Tibial artery (tissue), 4 donors: ENCODE data around the gene TRHDE.

Source experiments
- DNase-seq, 2 donors: peaks; one replicate each; pipeline ENCODE4 v3.0.0-alpha.2; 2019
- H3K27ac ChIP-seq, 2 donors: fragments of 200-600 bp; sonication (generic) in 1 of 2; 1 replicate in 1 of 2; 2 replicates in 1 of 2; pipeline ENCODE4 v1.5.1; 2018 to 2019; ENCODE audit warnings: mild to moderate bottlenecking in 1 of 2
- H3K27me3 ChIP-seq, 2 donors: fragments of 200-600 bp; sonication (generic) in 1 of 2; one replicate each; pipeline versions ENCODE4 v1.5.1 to v1.6.0; 2016 to 2019
- H3K36me3 ChIP-seq, 3 donors: fragments of 200-600 bp; sonication (generic) in 2 of 3; one replicate each; pipeline ENCODE4 v1.5.1; 2016 to 2019; ENCODE audit warnings: mild to moderate bottlenecking in 2 of 3
- H3K4me1 ChIP-seq, 4 donors: fragments of 200-600 bp; sonication (generic) in 2 of 4; 1 replicate in 3 of 4; 2 replicates in 1 of 4; pipeline ENCODE4 v1.5.1; 2016 to 2019
- H3K4me3 ChIP-seq, 2 donors: fragments of 200-600 bp; sonication (generic) in 1 of 2; 1 replicate in 1 of 2; 2 replicates in 1 of 2; pipeline ENCODE4 v1.5.1; 2018 to 2019; ENCODE audit warnings: mild to moderate bottlenecking in 2 of 2
- H3K9me3 ChIP-seq, 3 donors: fragments of 200-600 bp; sonication (generic) in 1 of 3; one replicate each; pipeline ENCODE4 v1.5.1; 2016 to 2019
- intact Hi-C: fragments of 100-400 bp; cut with DNase I; formaldehyde crosslinking; loops from one replicate; pipeline ENCODE4 v1.15.0; 2023; ENCODE audit warnings: low total_unique reads
- TF ChIP-seq, protein P1 (sequence below), 2 experiments: fragments of 200-600 bp in 1 of 2; fragments of 450-650 bp in 1 of 2; IDR thresholded peaks; one replicate each; pipeline ENCODE4 v1.5.1; 2017 to 2019; ENCODE audit warnings: antibody characterized with exemption in 2 of 2, mild to moderate bottlenecking in 1 of 2, moderate library complexity in 1 of 2

TRHDE gene

DNA sequence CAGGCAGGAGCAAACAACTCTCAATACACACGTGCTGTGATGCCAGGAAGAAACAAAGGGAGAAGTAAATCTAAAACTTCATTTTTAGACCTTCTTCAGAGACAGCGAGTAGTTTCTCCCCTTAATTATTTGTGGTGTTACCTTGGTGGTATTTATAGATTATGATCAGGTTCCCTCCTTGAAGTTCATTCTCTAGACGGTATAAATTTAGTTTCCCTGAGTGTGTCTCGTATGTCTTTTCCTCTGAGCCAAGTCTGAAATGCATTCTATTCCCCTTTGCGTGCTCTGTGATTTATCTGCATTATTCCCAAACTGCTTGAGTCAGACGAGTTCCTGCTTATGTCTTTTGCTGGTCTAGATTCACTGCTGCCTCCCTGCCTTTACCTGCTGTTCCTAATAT, 65.2 kb downstream of the TRHDE start:
- Histone ChIP-seq H3K27ac (no peak overlapping the region), H3K27me3 (no peaks in the 10 kb centered on the region), H3K4me3 (no peak overlapping the region), H3K4me1 (no peaks in the 10 kb centered on the region), H3K36me3 (no peaks in the 10 kb centered on the region), H3K9me3 (no peaks in the 10 kb centered on the region)
- no peak for DNase-seq
- intact Hi-C loops, result no loop called here
- TF ChIP-seq, protein P1, sequence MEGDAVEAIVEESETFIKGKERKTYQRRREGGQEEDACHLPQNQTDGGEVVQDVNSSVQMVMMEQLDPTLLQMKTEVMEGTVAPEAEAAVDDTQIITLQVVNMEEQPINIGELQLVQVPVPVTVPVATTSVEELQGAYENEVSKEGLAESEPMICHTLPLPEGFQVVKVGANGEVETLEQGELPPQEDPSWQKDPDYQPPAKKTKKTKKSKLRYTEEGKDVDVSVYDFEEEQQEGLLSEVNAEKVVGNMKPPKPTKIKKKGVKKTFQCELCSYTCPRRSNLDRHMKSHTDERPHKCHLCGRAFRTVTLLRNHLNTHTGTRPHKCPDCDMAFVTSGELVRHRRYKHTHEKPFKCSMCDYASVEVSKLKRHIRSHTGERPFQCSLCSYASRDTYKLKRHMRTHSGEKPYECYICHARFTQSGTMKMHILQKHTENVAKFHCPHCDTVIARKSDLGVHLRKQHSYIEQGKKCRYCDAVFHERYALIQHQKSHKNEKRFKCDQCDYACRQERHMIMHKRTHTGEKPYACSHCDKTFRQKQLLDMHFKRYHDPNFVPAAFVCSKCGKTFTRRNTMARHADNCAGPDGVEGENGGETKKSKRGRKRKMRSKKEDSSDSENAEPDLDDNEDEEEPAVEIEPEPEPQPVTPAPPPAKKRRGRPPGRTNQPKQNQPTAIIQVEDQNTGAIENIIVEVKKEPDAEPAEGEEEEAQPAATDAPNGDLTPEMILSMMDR (IDR thresholded peaks at IDR 0.05), result no peak

DNA sequence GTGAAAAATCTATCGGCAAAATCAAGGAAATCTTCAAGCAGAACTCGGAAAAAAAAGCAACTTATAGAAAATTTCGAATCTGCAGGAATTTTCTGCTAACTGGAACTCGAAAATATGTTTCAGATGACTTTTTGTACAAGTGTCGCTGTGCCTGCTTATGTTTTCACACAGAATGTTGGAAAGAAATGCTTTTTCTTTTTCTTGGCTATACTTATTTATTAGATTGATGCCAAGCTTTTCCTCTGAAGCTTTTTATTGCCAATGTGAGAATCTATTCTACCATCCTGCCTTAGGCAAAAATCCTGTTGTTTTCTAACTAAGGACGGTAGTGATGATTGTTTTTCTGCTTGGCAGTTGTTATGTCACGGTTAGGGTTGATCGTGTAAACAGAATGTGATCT, 65.8 kb downstream of the TRHDE start:
- Histone ChIP-seq H3K36me3 (no peaks in the 10 kb centered on the region), H3K4me1 (no peaks in the 10 kb centered on the region), H3K9me3 (no peaks in the 10 kb centered on the region), H3K27me3 (no peaks in the 10 kb centered on the region), H3K4me3 (no peak overlapping the region), H3K27ac (no peak overlapping the region)
- TF ChIP-seq, protein P1 (IDR thresholded peaks at IDR 0.05), result no peak
- no peak for DNase-seq
- intact Hi-C loops, result no loop called here

DNA sequence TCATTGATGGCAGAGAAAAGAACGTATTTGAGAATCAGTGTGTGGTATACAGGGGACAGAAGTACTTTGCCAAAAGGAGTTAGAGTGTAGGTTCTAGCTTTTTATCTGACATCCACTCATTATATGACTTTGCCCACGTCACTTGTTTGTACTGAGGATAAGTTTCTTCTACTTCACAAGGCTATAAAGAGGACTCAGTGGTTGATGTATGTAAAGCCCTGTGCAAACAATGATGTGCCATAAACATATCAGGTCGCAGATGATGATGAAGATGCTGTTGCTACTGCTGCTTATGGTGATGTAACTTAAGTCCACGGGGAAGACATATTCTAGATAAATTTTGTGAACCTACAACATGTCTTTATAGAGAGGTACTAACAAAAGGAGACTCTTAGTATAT, 66.3 kb downstream of the TRHDE start:
- Histone ChIP-seq H3K9me3 (no peaks in the 10 kb centered on the region), H3K27me3 (no peaks in the 10 kb centered on the region), H3K27ac (no peak overlapping the region), H3K4me1 (no peaks in the 10 kb centered on the region), H3K4me3 (no peak overlapping the region), H3K36me3 (no peaks in the 10 kb centered on the region)
- intact Hi-C loops, result no loop called here
- TF ChIP-seq, protein P1 (IDR thresholded peaks at IDR 0.05), result no peak
- no peak for DNase-seq

DNA sequence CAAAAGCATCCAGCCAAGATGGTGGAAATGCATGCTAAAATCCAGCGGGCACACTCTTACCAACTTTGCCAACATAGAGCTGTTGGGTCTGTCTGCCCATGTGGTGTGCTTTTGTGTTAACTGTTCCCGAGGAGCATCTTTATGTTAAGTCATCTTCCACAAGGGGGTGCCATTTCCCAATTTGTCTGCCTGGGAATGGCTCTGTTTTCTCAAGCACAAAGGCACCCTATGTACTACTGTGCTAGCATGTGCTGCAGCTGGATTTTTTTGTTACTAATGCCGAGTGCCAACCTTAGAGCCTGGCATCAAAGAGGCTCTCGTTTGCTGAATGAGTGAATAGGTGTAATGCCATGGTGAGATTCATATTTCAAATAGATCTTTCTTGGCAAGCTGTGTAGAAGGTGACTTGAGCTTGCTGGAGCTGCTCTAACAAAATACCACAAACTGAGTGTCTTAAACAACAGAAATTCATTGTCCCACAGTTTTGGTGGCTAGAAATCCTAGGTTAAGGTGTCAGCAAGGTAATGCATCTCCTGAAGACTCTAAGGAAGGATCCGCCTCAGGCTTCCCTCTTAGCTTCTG, 74.3 kb downstream of the TRHDE start:
- H3K4me1 ChIP-seq, result no peaks in the 10 kb centered on the region
- no peaks in the 10 kb centered on the region for H3K36me3 ChIP-seq
- intact Hi-C loops, result no loop called here
- peak in 1 of 2 donors; percentile 22 for DNase-seq
- TF ChIP-seq, protein P1 (IDR thresholded peaks at IDR 0.05), result peak; percentile 24 to 29
- no peak overlapping the region for H3K27ac ChIP-seq
- no peaks in the 10 kb centered on the region for H3K27me3 ChIP-seq
- H3K4me3 ChIP-seq, result no peak overlapping the region
- no peaks in the 10 kb centered on the region for H3K9me3 ChIP-seq

DNA sequence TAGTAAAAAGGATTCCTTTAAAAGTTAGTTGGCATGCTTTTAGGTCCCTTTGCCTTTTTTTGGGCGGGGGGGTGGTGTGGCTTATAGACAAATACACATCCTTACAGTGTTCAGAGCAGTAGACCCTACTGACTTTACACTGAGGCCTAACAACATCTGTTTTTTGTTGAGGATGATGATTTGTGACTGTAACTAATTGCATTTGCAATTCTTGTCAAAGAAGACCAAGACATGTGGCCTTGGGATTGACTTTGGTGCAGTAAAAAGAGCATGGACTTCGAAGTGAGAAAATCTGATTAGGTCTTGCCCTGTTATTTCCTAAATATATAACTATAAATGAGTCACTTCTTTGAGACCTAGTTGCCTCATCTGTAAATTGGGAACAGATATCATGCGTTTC, 77.3 kb downstream of the TRHDE start:
- intact Hi-C loops, result no loop called here
- TF ChIP-seq, protein P1 (IDR thresholded peaks at IDR 0.05), result no peak
- H3K36me3 ChIP-seq, result no peaks in the 10 kb centered on the region
- no peaks in the 10 kb centered on the region for H3K27me3 ChIP-seq
- H3K27ac ChIP-seq, result no peak overlapping the region
- H3K9me3 ChIP-seq, result no peaks in the 10 kb centered on the region
- H3K4me1 ChIP-seq, result no peaks in the 10 kb centered on the region
- no peak overlapping the region for H3K4me3 ChIP-seq
- DNase-seq, result no peak

DNA sequence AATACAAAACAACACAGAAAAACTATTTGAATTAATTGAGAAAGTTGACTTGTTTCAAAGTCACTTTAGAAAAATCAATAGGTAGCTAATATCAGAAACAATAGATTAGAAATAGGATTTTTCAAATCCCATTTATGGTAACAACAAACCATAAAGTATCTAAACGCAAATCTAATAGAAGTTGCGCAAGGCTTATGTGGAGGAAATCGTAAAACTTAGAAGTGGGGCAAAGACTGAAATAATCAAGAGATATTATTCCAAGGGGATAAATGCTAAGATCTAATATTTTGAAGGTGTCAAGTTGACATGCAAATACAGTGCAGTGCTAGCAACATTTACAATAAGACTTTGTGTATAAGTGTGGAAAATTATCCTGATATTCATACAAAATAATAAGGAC, 87.2 kb downstream of the TRHDE start:
- no peak for DNase-seq
- no peaks in the 10 kb centered on the region for H3K9me3 ChIP-seq
- intact Hi-C loops, result no loop called here
- no peaks in the 10 kb centered on the region for H3K4me1 ChIP-seq
- TF ChIP-seq, protein P1 (IDR thresholded peaks at IDR 0.05), result no peak
- H3K27me3 ChIP-seq, result no peaks in the 10 kb centered on the region
- no peak overlapping the region for H3K27ac ChIP-seq
- no peak overlapping the region for H3K4me3 ChIP-seq
- H3K36me3 ChIP-seq, result no peaks in the 10 kb centered on the region
